HepG2 (cell line): Measurements from ENCODE around the gene ABCA4. TPM values are rescaled to one million over a fixed set of nuclear protein-coding genes. Genes with fewer than 3 reads are reported as not detected.

Source experiments
- ELF3 ChIP-seq: IDR thresholded peaks from 2 replicates; pipeline ENCODE4 v1.6.1; 2016; ENCODE audit warnings: missing genetic modification reagents, missing compliant biosample characterization
- FOXA1 ChIP-seq, 2 experiments: fragments of 450-650 bp in 1 of 2; sonication (generic) in 1 of 2; formaldehyde crosslinking in 1 of 2; IDR thresholded peaks; 2 replicates each; pipeline versions ENCODE4 v1.4.0 to v1.6.1; 2016 to 2020; ENCODE audit warnings: missing genetic modification reagents in 1 of 2
- HDAC2 ChIP-seq: sonication (generic); formaldehyde crosslinking; IDR thresholded peaks from 2 replicates; pipeline ENCODE4 v1.4.0; 2020; ENCODE audit warnings: missing genetic modification reagents
- KDM1A ChIP-seq: IDR thresholded peaks from 2 replicates; pipeline ENCODE4 v1.6.1; 2016; ENCODE audit warnings: missing compliant biosample characterization
- RARA ChIP-seq: IDR thresholded peaks from 2 replicates; pipeline ENCODE4 v1.6.1; 2016; ENCODE audit warnings: missing genetic modification reagents, missing compliant biosample characterization
- SOX5 ChIP-seq: IDR thresholded peaks from 2 replicates; pipeline ENCODE4 v1.6.1; 2016; ENCODE audit warnings: borderline replicate concordance
- XRCC5 ChIP-seq: fragments of 200-400 bp; formaldehyde crosslinking; optimal IDR thresholded peaks from 2 replicates; pipeline ENCODE3; 2017; ENCODE audit warnings: mild to moderate bottlenecking, low read length
- ZBTB7B ChIP-seq: sonication (generic); formaldehyde crosslinking; IDR thresholded peaks from 2 replicates; pipeline ENCODE4 v1.4.0; 2020; ENCODE audit warnings: missing genetic modification reagents
- ZMYM4 ChIP-seq: sonication (generic); formaldehyde crosslinking; IDR thresholded peaks from 2 replicates; pipeline ENCODE4 v1.8.1; 2023; ENCODE audit warnings: mild to moderate bottlenecking, missing genetic modification reagents
- ZNF644 ChIP-seq: IDR thresholded peaks from 2 replicates; pipeline ENCODE4 v1.6.1; 2016; ENCODE audit warnings: low read depth
- ZNF720 ChIP-seq: sonication (generic); formaldehyde crosslinking; IDR thresholded peaks from 2 replicates; pipeline ENCODE4 v1.4.0; 2020; ENCODE audit warnings: missing genetic modification reagents
- polyA plus RNA-seq, 8 experiments: library from polyadenylated mRNA; depleted of rRNA in 3 of 8; stranded (reverse) in 7 of 8; unstranded in 1 of 8; fragments of >200 nt; fragmentation: Illumina TruSeq in 4 of 8; extraction: Trizol in 4 of 8; gene quantifications; 2 replicates each; pipeline versions ENCODE4 v1.2.1 to v1.2.3, GENCODE V29; 2011 to 2016; ENCODE audit warnings: low read depth in 4 of 8, missing spikeins in 1 of 8, mixed read lengths in 1 of 8; ENCODE audit not compliant: insufficient read depth in 1 of 8
- total RNA-seq, 5 experiments: library from RNA; depleted of rRNA; stranded (reverse); fragments of >200 nt; fragmentation: Illumina TruSeq; extraction: Trizol; gene quantifications; 2 replicates each; pipeline ENCODE4 v1.2.3, GENCODE V29; 2016; ENCODE audit warnings: low read depth in 1 of 5
- TF ChIP-seq, protein P1 (sequence below): sonication (generic); formaldehyde crosslinking; IDR thresholded peaks from 2 replicates; pipeline ENCODE4 v1.4.0; 2020; ENCODE audit warnings: missing genetic modification reagents
- TF ChIP-seq, protein P2 (sequence below): sonication (generic); formaldehyde crosslinking; IDR thresholded peaks from 2 replicates; pipeline ENCODE4 v1.4.0; 2020; ENCODE audit warnings: missing genetic modification reagents, borderline replicate concordance
- TF ChIP-seq, protein P3 (sequence below): sonication (generic); formaldehyde crosslinking; IDR thresholded peaks from 2 replicates; pipeline ENCODE4 v1.4.0; 2020; ENCODE audit warnings: low read depth, missing genetic modification reagents

The ABCA4 gene
- total and polyA plus RNA-seq, 2 of the 13 experiments (the other 11 are each of a cell fraction or from before 2014, with no cell fraction given): 0.24 to 0.67 TPM

DNA sequence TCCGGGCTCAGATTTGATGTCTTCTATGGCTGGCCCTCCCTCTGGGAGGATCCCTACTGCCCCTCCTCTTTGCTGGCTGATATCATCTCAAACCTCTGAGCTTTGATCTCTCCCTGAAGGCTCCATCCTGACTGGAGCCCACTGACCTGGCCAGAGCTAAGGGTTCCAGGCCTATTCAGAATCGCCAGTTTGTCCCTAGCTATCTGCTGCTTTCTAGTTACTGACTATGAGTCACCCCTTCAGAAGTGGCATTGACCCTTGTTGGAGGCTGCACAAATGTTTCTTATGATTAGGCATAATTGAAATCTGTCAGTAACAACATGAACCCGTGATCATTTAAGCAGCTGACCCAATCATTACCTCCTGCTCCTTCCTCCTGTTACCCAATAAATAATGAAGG lies 87.1 kb downstream of the ABCA4 start (continued):
- TF ChIP-seq, protein P1, sequence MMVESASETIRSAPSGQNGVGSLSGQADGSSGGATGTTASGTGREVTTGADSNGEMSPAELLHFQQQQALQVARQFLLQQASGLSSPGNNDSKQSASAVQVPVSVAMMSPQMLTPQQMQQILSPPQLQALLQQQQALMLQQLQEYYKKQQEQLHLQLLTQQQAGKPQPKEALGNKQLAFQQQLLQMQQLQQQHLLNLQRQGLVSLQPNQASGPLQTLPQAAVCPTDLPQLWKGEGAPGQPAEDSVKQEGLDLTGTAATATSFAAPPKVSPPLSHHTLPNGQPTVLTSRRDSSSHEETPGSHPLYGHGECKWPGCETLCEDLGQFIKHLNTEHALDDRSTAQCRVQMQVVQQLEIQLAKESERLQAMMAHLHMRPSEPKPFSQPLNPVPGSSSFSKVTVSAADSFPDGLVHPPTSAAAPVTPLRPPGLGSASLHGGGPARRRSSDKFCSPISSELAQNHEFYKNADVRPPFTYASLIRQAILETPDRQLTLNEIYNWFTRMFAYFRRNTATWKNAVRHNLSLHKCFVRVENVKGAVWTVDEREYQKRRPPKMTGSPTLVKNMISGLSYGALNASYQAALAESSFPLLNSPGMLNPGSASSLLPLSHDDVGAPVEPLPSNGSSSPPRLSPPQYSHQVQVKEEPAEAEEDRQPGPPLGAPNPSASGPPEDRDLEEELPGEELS (CRISPR knock-in tag): 0 out of 2 replicates have a peak, but pooled peaks have one; percentile 15
- 0 out of 2 replicates have a peak, but pooled peaks have one; percentile 51 for TF ChIP-seq ZNF644 (CRISPR knock-in tag)
- no peak for TF ChIP-seq KDM1A (CRISPR knock-in tag)
- TF ChIP-seq FOXA1 (IDR thresholded peaks at IDR 0.05): no peak
- peak; percentile 3; the same call in 1 of the 2 replicates for TF ChIP-seq FOXA1 (CRISPR knock-in tag; IDR thresholded peaks at IDR 0.05)
- TF ChIP-seq, protein P2, sequence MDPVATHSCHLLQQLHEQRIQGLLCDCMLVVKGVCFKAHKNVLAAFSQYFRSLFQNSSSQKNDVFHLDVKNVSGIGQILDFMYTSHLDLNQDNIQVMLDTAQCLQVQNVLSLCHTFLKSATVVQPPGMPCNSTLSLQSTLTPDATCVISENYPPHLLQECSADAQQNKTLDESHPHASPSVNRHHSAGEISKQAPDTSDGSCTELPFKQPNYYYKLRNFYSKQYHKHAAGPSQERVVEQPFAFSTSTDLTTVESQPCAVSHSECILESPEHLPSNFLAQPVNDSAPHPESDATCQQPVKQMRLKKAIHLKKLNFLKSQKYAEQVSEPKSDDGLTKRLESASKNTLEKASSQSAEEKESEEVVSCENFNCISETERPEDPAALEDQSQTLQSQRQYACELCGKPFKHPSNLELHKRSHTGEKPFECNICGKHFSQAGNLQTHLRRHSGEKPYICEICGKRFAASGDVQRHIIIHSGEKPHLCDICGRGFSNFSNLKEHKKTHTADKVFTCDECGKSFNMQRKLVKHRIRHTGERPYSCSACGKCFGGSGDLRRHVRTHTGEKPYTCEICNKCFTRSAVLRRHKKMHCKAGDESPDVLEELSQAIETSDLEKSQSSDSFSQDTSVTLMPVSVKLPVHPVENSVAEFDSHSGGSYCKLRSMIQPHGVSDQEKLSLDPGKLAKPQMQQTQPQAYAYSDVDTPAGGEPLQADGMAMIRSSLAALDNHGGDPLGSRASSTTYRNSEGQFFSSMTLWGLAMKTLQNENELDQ: no peak
- peak; percentile 30; the same call in 1 of the 2 replicates for TF ChIP-seq HDAC2 (CRISPR knock-in tag)
- TF ChIP-seq ELF3: 0 out of 2 replicates have a peak, but pooled peaks have one; percentile 50
- peak; percentile 70 for TF ChIP-seq XRCC5
- peak; percentile 80 for TF ChIP-seq RARA (CRISPR knock-in tag)
- 0 out of 2 replicates have a peak, but pooled peaks have one; percentile 31 for TF ChIP-seq ZBTB7B (CRISPR knock-in tag)
- TF ChIP-seq, protein P3, sequence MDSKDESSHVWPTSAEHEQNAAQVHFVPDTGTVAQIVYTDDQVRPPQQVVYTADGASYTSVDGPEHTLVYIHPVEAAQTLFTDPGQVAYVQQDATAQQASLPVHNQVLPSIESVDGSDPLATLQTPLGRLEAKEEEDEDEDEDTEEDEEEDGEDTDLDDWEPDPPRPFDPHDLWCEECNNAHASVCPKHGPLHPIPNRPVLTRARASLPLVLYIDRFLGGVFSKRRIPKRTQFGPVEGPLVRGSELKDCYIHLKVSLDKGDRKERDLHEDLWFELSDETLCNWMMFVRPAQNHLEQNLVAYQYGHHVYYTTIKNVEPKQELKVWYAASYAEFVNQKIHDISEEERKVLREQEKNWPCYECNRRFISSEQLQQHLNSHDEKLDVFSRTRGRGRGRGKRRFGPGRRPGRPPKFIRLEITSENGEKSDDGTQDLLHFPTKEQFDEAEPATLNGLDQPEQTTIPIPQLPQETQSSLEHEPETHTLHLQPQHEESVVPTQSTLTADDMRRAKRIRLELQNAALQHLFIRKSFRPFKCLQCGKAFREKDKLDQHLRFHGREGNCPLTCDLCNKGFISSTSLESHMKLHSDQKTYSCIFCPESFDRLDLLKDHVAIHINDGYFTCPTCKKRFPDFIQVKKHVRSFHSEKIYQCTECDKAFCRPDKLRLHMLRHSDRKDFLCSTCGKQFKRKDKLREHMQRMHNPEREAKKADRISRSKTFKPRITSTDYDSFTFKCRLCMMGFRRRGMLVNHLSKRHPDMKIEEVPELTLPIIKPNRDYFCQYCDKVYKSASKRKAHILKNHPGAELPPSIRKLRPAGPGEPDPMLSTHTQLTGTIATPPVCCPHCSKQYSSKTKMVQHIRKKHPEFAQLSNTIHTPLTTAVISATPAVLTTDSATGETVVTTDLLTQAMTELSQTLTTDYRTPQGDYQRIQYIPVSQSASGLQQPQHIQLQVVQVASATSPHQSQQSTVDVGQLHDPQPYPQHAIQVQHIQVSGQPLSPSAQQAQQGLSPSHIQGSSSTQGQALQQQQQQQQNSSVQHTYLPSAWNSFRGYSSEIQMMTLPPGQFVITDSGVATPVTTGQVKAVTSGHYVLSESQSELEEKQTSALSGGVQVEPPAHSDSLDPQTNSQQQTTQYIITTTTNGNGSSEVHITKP (CRISPR knock-in tag): 0 out of 2 replicates have a peak, but pooled peaks have one; percentile 41
- TF ChIP-seq ZNF720 (CRISPR knock-in tag): no peak
- TF ChIP-seq SOX5 (CRISPR knock-in tag): peak; percentile 30; the same call in 1 of the 2 replicates
- peak; percentile 44; the same call in 1 of the 2 replicates for TF ChIP-seq ZMYM4
